Neural cell (in vitro differentiated cells): ENCODE data around the gene ANKRD42.

Source experiments
- CTCF ChIP-seq: fragments of 450-650 bp; IDR thresholded peaks from 2 replicates; pipeline ENCODE4 v1.5.1; 2014; ENCODE audit warnings: antibody characterized with exemption, mild to moderate bottlenecking, moderate library complexity; ENCODE audit not compliant: poor library complexity, severe bottlenecking
- EP300 ChIP-seq: fragments of 450-650 bp; conservative IDR thresholded peaks from 2 replicates; pipeline ENCODE4 v1.6.1; 2014; ENCODE audit warnings: antibody characterized with exemption, mild to moderate bottlenecking, moderate library complexity; ENCODE audit not compliant: poor library complexity, severe bottlenecking
- EZH2 ChIP-seq: fragments of 200-600, 300-800 bp; shearing (Covaris generic), sonication (generic); IDR thresholded peaks from 2 replicates; pipeline ENCODE4 v1.6.1; 2014; ENCODE audit warnings: antibody characterized with exemption, low read length, borderline replicate concordance, mild to moderate bottlenecking; ENCODE audit not compliant: insufficient read depth, poor library complexity, severe bottlenecking
- RAD21 ChIP-seq: fragments of 450-650 bp; conservative IDR thresholded peaks from 2 replicates; pipeline ENCODE4 v1.6.1; 2014; ENCODE audit warnings: antibody characterized with exemption, mild to moderate bottlenecking, moderate library complexity

GRCh38 chr11:83249445-83249844 lies 55.9 kb downstream of the ANKRD42 start:
- TF ChIP-seq EZH2, result no peak
- no peak for TF ChIP-seq CTCF
- no peak for TF ChIP-seq RAD21
- TF ChIP-seq EP300, result no peak
